Activated CD8-positive, alpha-beta memory T cell treated with anti-CD3 and anti-CD28 coated beads, Interleukin-2, amount 50 U/mL, for 24 hours (primary cell): ENCODE data around the gene FLYWCH1.

Experiments used
- DNase-seq: peaks from one replicate; pipeline ENCODE4 v3.0.0-alpha.2; 2020; ENCODE audit errors: extremely low read depth

FLYWCH1 gene

GRCh38 chr16:2950773-2951172 lies 39.0 kb downstream of the FLYWCH1 start:
- no peak for DNase-seq

GRCh38 chr16:2952679-2953078 lies 40.9 kb downstream of the FLYWCH1 start:
- DNase-seq: no peak

GRCh38 chr16:2953706-2954627 lies 42.2 kb downstream of the FLYWCH1 start:
- no peak for DNase-seq

- DNase-seq: no peak
Measured at GRCh38 chr16:2954656-2955381, 43.1 kb downstream of the FLYWCH1 start.

- no peak for DNase-seq
Measured at GRCh38 chr16:2955438-2955778, 43.7 kb downstream of the FLYWCH1 start.

- DNase-seq: no peak
Measured at GRCh38 chr16:2955779-2956578, 44.2 kb downstream of the FLYWCH1 start.

- DNase-seq: no peak
Measured at GRCh38 chr16:2956579-2956956, 44.8 kb downstream of the FLYWCH1 start.

GRCh38 chr16:2959206-2959605 lies 47.5 kb downstream of the FLYWCH1 start:
- no peak for DNase-seq

GRCh38 chr16:2960183-2961010 lies 48.7 kb downstream of the FLYWCH1 start:
- no peak for DNase-seq

GRCh38 chr16:2962334-2963073 lies 50.8 kb downstream of the FLYWCH1 start:
- DNase-seq: no peak

- DNase-seq: no peak
Measured at GRCh38 chr16:2963074-2963722, 51.5 kb downstream of the FLYWCH1 start.

GRCh38 chr16:2963723-2964474 lies 52.2 kb downstream of the FLYWCH1 start, which contains the start of gene KREMEN2:
Gene KREMEN2 (plus strand): TSS chr16:2964275. CDS start chr16:2964521, 246 bp downstream.
- DNase-seq: no peak

GRCh38 chr16:2964475-2965336 lies 53.0 kb downstream of the FLYWCH1 start:
- no peak for DNase-seq

GRCh38 chr16:2966043-2966807 lies 54.5 kb downstream of the FLYWCH1 start:
- DNase-seq: no peak

- no peak for DNase-seq
Measured at GRCh38 chr16:2966808-2967191, 55.1 kb downstream of the FLYWCH1 start.

- DNase-seq: no peak
Measured at GRCh38 chr16:2967211-2967631, 55.5 kb downstream of the FLYWCH1 start.

GRCh38 chr16:2967721-2968161 lies 56.0 kb downstream of the FLYWCH1 start:
- DNase-seq: no peak

GRCh38 chr16:2968368-2968737 lies 56.6 kb downstream of the FLYWCH1 start:
- DNase-seq: no peak
